ELF-1 (cell line): ENCODE data around the gene CPTP.

ENCODE experiments used
- DNase-seq: peaks from one replicate; pipeline ENCODE4 v3.0.0-alpha.2; 2016; ENCODE audit warnings: low read depth, low spot score

The CPTP gene

GRCh38 chr1:1348420-1349255 lies 24.0 kb downstream of the CPTP start:
- no peak for DNase-seq

- peak; percentile 72 for DNase-seq
Observed at GRCh38 chr1:1349256-1350012, 24.8 kb downstream of the CPTP start, which contains the start of gene DVL1. Gene DVL1, minus strand, starts transcription at chr1:1349418. Its CDS starts 353 bp downstream, at chr1:1349065.

GRCh38 chr1:1351511-1352427 lies 27.2 kb downstream of the CPTP start:
- peak; percentile 58 for DNase-seq

- no peak for DNase-seq
Observed at GRCh38 chr1:1352786-1353388, 28.3 kb downstream of the CPTP start.

- peak; percentile 82 for DNase-seq
Observed at GRCh38 chr1:1353389-1354151, 29.0 kb downstream of the CPTP start.

- DNase-seq = no peak
Observed at GRCh38 chr1:1354271-1355247, 30.0 kb downstream of the CPTP start.

- DNase-seq = peak; percentile 36
Observed at GRCh38 chr1:1355416-1355815, 30.8 kb downstream of the CPTP start.

GRCh38 chr1:1356166-1356795 lies 31.7 kb downstream of the CPTP start:
- DNase-seq = no peak

- no peak for DNase-seq
Observed at GRCh38 chr1:1356796-1357401, 32.3 kb downstream of the CPTP start.

GRCh38 chr1:1357871-1358432 lies 33.4 kb downstream of the CPTP start:
- DNase-seq = peak; percentile 77

GRCh38 chr1:1358433-1359271 lies 34.0 kb downstream of the CPTP start, which contains the start of gene MXRA8:
Gene MXRA8, minus strand, starts transcription at chr1:1358555. Its CDS starts 51 bp downstream, at chr1:1358504.
- peak; percentile 89 for DNase-seq

GRCh38 chr1:1359308-1359663 lies 34.7 kb downstream of the CPTP start:
- no peak for DNase-seq

GRCh38 chr1:1359664-1360468 lies 35.3 kb downstream of the CPTP start:
- peak; percentile 92 for DNase-seq

GRCh38 chr1:1360506-1361169 lies 36.0 kb downstream of the CPTP start:
- peak; percentile 82 for DNase-seq

GRCh38 chr1:1361233-1361981 lies 36.8 kb downstream of the CPTP start:
- DNase-seq = peak; percentile 20
